CD4-positive, alpha-beta T cell treated with Interleukin-17A for 1 hour (primary cell): ENCODE data around the gene SLK.

Experiments
- DNase-seq: peaks from one replicate; pipeline ENCODE4 v3.0.0-alpha.2; 2020

The SLK gene

GRCh38 chr10:103942866-103943265 lies 24.1 kb upstream of the SLK start:
- DNase-seq, result no peak

- no peak for DNase-seq
Measured at GRCh38 chr10:103947799-103948516, 19.0 kb upstream of the SLK start.

GRCh38 chr10:103949728-103950127 lies 17.2 kb upstream of the SLK start:
- DNase-seq, result no peak

- DNase-seq, result no peak
Measured at GRCh38 chr10:103951183-103951582, 15.8 kb upstream of the SLK start.

GRCh38 chr10:103951942-103952341 lies 15.0 kb upstream of the SLK start:
- no peak for DNase-seq

GRCh38 chr10:103954543-103954942 lies 12.4 kb upstream of the SLK start:
- DNase-seq, result no peak

GRCh38 chr10:103958996-103959395 lies 7.9 kb upstream of the SLK start:
- no peak for DNase-seq

GRCh38 chr10:103960103-103960502 lies 6.8 kb upstream of the SLK start:
- no peak for DNase-seq

- DNase-seq, result peak; percentile 18
Measured at GRCh38 chr10:103967448-103968071, 620 bp downstream of the SLK start.

- DNase-seq, result no peak
Measured at GRCh38 chr10:103968441-103969391, 1.8 kb downstream of the SLK start.

GRCh38 chr10:103969436-103969835 lies 2.5 kb downstream of the SLK start:
- no peak for DNase-seq

GRCh38 chr10:103969857-103970627 lies 3.1 kb downstream of the SLK start:
- DNase-seq, result no peak

GRCh38 chr10:103975169-103975568 lies 8.2 kb downstream of the SLK start:
- DNase-seq, result no peak

GRCh38 chr10:103977204-103977603 lies 10.3 kb downstream of the SLK start:
- no peak for DNase-seq

- DNase-seq, result no peak
Measured at GRCh38 chr10:103979530-103979929, 12.6 kb downstream of the SLK start.

GRCh38 chr10:103980288-103980906 lies 13.5 kb downstream of the SLK start:
- DNase-seq, result no peak

- DNase-seq, result no peak
Measured at GRCh38 chr10:103982639-103983038, 15.7 kb downstream of the SLK start.

GRCh38 chr10:103983367-103983911 lies 16.5 kb downstream of the SLK start:
- DNase-seq, result peak; percentile 52

- DNase-seq, result no peak
Measured at GRCh38 chr10:103985726-103986125, 18.8 kb downstream of the SLK start.

GRCh38 chr10:103986360-103986759 lies 19.4 kb downstream of the SLK start:
- peak; percentile 29 for DNase-seq

- DNase-seq, result no peak
Measured at GRCh38 chr10:103990121-103990520, 23.2 kb downstream of the SLK start.

GRCh38 chr10:103990531-103990930 lies 23.6 kb downstream of the SLK start:
- DNase-seq, result no peak
